ENCODE data around the gene LSM6.
A peak's percentile ranks its signal among the peaks of the same experiment; 100 is the strongest.

The LSM6 gene

GRCh38 chr4:146165840-146166239 lies 9.7 kb upstream of the LSM6 start:
- peak; percentile 44 for DNase-seq (ENCODE audit: extremely low read depth, low read depth)
- TF ChIP-seq, protein P1, sequence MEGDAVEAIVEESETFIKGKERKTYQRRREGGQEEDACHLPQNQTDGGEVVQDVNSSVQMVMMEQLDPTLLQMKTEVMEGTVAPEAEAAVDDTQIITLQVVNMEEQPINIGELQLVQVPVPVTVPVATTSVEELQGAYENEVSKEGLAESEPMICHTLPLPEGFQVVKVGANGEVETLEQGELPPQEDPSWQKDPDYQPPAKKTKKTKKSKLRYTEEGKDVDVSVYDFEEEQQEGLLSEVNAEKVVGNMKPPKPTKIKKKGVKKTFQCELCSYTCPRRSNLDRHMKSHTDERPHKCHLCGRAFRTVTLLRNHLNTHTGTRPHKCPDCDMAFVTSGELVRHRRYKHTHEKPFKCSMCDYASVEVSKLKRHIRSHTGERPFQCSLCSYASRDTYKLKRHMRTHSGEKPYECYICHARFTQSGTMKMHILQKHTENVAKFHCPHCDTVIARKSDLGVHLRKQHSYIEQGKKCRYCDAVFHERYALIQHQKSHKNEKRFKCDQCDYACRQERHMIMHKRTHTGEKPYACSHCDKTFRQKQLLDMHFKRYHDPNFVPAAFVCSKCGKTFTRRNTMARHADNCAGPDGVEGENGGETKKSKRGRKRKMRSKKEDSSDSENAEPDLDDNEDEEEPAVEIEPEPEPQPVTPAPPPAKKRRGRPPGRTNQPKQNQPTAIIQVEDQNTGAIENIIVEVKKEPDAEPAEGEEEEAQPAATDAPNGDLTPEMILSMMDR (IDR thresholded peaks at IDR 0.05; ENCODE audit: low read depth, low read length) = no peak

- no peak for DNase-seq (ENCODE audit: extremely low read depth, low read depth)
- TF ChIP-seq, protein P1 (IDR thresholded peaks at IDR 0.05; ENCODE audit: low read depth, low read length) = no peak
These were observed 5.4 kb upstream of the LSM6 start for GRCh38 chr4:146170149-146170548.

GRCh38 chr4:146176891-146177290 lies 1.4 kb downstream of the LSM6 start:
- TF ChIP-seq, protein P1 (IDR thresholded peaks at IDR 0.05; ENCODE audit: low read depth, low read length) = no peak
- DNase-seq (ENCODE audit: extremely low read depth, low read depth) = no peak

GRCh38 chr4:146178126-146178525 lies 2.6 kb downstream of the LSM6 start:
- no peak for DNase-seq (ENCODE audit: extremely low read depth, low read depth)
- TF ChIP-seq, protein P1 (IDR thresholded peaks at IDR 0.05; ENCODE audit: low read depth, low read length) = no peak

DNA sequence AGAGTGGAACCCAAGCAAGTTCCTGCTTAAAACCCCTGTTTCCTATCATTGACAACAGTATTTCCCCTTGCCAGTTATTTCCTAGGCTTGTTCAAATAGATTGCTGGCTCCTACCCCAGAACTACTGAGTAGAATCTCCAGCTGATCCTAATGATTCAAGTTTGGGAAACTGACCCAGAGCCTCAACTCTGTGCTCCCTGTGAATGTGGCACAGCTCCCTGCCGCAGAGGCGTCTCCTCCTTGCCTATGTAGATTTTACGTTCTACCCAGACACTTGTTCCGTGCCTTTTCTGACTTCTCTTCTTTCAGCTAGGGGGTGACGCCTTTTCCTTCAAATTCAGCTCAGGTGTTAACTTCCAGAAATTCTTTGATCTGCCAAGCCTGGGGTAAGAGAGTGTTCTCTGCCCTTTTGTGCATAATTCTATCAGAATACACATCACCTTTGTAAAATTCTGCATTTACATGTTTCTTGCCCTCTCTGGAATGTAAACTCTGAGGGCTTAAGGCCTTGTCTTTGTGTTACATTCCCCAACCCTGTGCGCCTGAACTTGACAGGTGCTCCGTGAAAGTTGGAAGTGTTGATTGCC lies 4.4 kb downstream of the LSM6 start:
- no peak for DNase-seq (ENCODE audit: extremely low read depth, low read depth)
- TF ChIP-seq, protein P1 (IDR thresholded peaks at IDR 0.05; ENCODE audit: low read depth, low read length) = no peak

- TF ChIP-seq, protein P1 (IDR thresholded peaks at IDR 0.05; ENCODE audit: low read depth, low read length) = no peak
These were observed 6.9 kb downstream of the LSM6 start for GRCh38 chr4:146182443-146182842.

GRCh38 chr4:146183209-146183608 lies 7.7 kb downstream of the LSM6 start:
- DNase-seq (ENCODE audit: extremely low read depth, low read depth) = no peak
- TF ChIP-seq, protein P1 (IDR thresholded peaks at IDR 0.05; ENCODE audit: low read depth, low read length) = no peak

More at GRCh38 chr4:146182443-146182842, 6.9 kb downstream of the LSM6 start:
- no peak for DNase-seq (ENCODE audit: extremely low read depth, low read depth)
